Measurements from ENCODE around the gene COL3A1.

The COL3A1 gene

GRCh38 chr2:188974164-188974563 lies at the start of gene COL3A1:
Gene COL3A1, plus strand, starts transcription at chr2:188974373. Its CDS starts 117 bp downstream, at chr2:188974490.
- no peak for DNase-seq

GRCh38 chr2:188928643-188929042 lies 45.5 kb upstream of the COL3A1 start:
- no peak for DNase-seq

GRCh38 chr2:188931361-188931760 lies 42.8 kb upstream of the COL3A1 start:
- no peak for DNase-seq

- no peak for DNase-seq
Measured at GRCh38 chr2:188937228-188938220, 36.6 kb upstream of the COL3A1 start.

- no peak for DNase-seq
Measured at GRCh38 chr2:188940171-188940570, 34.0 kb upstream of the COL3A1 start.

GRCh38 chr2:188944442-188944841 lies 29.7 kb upstream of the COL3A1 start:
- no peak for DNase-seq

- no peak for DNase-seq
Measured at GRCh38 chr2:188949046-188949818, 24.9 kb upstream of the COL3A1 start.

GRCh38 chr2:188952901-188953300 lies 21.3 kb upstream of the COL3A1 start:
- DNase-seq: no peak

- no peak for DNase-seq
Measured at GRCh38 chr2:188956290-188956689, 17.9 kb upstream of the COL3A1 start.

GRCh38 chr2:188956961-188957360 lies 17.2 kb upstream of the COL3A1 start:
- DNase-seq: no peak

GRCh38 chr2:188957646-188958045 lies 16.5 kb upstream of the COL3A1 start:
- DNase-seq: no peak

- DNase-seq: no peak
Measured at GRCh38 chr2:188963741-188964140, 10.4 kb upstream of the COL3A1 start.

GRCh38 chr2:188964976-188965546 lies 9.1 kb upstream of the COL3A1 start:
- DNase-seq: no peak

- DNase-seq: no peak
Measured at GRCh38 chr2:188965563-188965962, 8.6 kb upstream of the COL3A1 start.

GRCh38 chr2:188966079-188966571 lies 8.0 kb upstream of the COL3A1 start:
- no peak for DNase-seq

GRCh38 chr2:188966728-188967440 lies 7.3 kb upstream of the COL3A1 start:
- DNase-seq: no peak

GRCh38 chr2:188969236-188969635 lies 4.9 kb upstream of the COL3A1 start:
- DNase-seq: no peak

- no peak for DNase-seq
Measured at GRCh38 chr2:188969651-188970050, 4.5 kb upstream of the COL3A1 start.

GRCh38 chr2:188970211-188970610 lies 4.0 kb upstream of the COL3A1 start:
- no peak for DNase-seq

- DNase-seq: no peak
Measured at GRCh38 chr2:188971432-188971861, 2.7 kb upstream of the COL3A1 start.

GRCh38 chr2:188973641-188974040 lies 532 bp upstream of the COL3A1 start:
- no peak for DNase-seq

GRCh38 chr2:188975497-188976102 lies 1.4 kb downstream of the COL3A1 start:
- no peak for DNase-seq
